Non-pigmented ciliary epithelial cell (primary cell): ENCODE data around the gene FAM180A.
"Not testable (repeated sequence)": the region's sequence is repeated elsewhere in the genome, so short reads cannot be mapped to it uniquely, and the experiment has no call there.

Experiments
- DNase-seq: peaks from one replicate; pipeline ENCODE4 v3.0.0-alpha.2; 2010; ENCODE audit warnings: low read depth

FAM180A gene

DNA sequence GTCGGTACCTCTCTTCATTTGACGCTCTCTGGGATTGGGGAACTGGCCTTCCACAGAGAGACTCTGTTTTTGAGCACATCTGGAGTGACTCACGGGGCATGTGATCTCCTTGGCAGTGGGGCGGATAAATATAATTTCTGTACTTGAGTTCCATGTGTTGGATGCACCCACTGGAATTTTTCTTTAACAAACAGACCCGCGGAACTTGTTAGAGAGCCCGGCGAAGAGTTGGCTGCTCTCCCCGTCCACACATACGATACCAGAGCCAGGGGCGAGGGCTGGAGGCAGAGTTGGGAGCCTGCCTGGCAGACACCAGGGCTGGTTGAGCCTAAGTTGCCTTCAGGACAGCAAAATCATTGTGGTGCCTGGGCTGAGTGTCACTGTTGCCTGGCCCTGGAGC is at the start of gene FAM180A:
FAM180A (minus strand) TSS at position 44 of the 400 bp plus-strand sequence. CDS start 233 bp downstream, outside the sequence.
- no peak for DNase-seq

DNA sequence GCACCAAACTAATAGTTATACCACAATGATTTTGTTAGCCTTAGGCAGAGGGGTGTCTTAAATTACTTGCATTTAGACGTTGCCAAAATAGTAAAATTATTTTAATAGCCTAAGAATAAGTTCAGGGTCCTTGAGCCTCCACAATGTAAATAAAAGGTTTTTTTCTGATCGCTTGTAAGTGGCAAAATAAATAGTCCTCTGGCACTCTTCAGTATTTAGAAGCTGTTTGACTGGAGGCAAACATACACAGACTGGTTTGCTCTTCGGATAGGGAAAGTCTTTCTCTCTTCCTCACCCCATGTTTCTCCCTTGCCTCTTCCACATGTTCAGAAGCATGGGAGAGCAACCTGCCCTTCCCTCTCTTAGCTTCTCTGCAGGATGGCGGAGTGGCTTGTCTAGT is 49.5 kb upstream of the FAM180A start:
- no peak for DNase-seq

DNA sequence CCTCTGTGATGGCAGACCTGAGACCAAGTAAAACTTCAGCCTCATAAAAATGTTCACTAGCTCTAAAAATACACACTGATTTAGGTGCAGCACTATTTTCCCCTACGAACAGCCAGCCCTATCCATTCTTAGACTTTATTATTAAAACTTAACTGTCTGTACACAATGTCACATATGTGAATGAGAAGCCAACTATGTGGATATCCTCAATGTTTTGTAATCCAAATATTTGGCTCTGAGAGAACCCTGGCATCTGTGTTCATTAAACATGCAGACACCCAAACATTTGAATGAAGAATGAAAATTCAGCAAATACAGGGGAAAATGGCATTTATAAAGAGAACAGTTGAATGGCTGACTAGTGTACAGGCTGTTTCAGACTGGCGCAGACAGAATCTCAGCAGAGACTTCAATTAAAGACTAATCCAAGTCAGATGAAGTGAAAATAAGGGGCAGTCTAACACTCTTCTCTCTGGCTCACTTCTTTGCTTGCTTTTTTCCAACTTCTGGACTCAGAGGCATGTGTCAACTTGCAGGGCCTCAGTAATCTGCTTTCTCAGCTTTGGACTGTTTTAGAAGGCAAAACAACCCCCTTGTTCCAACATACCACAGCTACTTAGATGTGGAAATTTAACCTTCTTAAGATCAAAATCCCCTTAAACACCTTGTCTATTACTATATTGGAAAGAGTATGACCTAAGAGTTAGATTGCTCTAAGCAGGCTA is 47.4 kb upstream of the FAM180A start:
- no peak for DNase-seq

GRCh38 chr7:135793841-135794240 is 45.2 kb upstream of the FAM180A start:
- DNase-seq: no peak

DNA sequence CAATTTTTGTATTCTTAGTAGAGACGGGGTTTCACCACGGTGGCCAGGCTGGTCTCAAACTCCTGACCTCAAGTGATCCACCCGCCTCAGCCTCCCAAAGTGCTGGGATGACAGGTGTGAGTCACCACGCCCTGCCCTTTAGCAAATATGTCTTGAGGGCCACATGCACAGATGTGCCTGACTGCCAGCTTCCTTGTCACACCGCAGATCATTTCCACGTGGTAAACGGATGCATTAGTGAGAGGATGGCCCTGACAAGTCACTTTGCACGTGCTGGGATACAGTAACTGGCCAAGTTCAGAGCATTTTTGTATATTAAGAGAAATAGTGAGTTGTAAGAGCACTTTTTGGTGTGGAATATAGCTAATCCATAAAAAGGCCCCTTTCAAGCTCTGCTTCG is 44.3 kb upstream of the FAM180A start:
- DNase-seq: no peak

DNA sequence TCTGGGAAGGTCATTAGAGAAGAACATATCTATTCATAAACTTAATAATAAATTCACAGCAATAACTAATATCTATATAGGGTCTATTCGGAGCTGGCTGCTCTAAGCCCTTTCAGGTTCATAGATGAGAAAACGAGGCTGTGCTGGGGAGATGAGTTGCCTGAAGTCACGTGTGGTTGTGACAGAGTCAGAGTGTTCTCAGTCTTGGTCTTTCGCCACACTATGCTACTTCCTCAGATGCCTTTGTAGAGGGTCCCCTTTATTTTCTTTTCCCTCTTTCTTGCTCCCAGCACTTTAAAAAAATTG is 43.7 kb upstream of the FAM180A start:
- DNase-seq: no peak

- DNase-seq: no peak
Observed at GRCh38 chr7:135791543-135792362, 43.1 kb upstream of the FAM180A start.

GRCh38 chr7:135790371-135790977 is 41.9 kb upstream of the FAM180A start:
- no peak for DNase-seq

GRCh38 chr7:135789956-135790355 is 41.3 kb upstream of the FAM180A start:
- DNase-seq: no peak

- no peak for DNase-seq
Observed at GRCh38 chr7:135789431-135789830, 40.8 kb upstream of the FAM180A start.

DNA sequence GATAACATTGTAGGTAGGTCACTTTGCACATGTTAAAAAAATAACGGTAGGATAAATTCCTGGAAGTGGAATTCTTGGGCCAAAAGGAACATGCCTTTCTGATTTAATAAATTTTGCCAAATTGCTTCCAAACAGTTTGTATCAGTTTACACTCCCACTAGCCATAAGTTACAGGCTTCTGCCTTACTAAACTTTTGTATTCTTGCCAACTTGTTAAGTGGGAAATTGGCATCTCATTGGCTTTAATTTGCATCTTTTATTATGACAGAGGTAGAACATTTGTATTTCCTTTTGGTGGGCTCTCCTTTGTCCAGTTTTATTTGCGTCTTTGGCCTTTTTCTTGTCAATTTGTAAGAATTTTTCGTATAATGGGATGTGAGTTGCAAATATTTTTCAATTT is 38.3 kb upstream of the FAM180A start:
- no peak for DNase-seq

DNA sequence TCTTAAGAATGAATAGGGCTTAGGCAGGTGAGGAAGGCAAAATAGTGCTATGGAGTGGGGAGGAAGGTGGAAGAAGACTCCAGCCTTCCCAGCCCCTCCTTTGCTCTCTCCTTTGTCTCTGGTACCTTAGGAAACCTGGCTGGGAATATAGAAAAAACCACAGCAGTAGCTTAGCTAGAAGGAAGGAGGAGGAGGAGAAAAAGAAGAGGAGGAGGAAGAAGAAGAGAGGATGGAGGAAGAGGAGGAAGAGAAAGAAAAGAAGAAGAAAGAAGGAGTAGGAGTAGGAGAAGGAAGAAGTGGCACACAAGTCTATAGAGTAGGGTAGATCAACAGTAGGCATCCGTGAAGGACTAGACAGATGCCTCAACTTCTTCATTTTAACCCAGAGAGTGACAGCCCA is 36.5 kb upstream of the FAM180A start:
- DNase-seq: no peak

DNA sequence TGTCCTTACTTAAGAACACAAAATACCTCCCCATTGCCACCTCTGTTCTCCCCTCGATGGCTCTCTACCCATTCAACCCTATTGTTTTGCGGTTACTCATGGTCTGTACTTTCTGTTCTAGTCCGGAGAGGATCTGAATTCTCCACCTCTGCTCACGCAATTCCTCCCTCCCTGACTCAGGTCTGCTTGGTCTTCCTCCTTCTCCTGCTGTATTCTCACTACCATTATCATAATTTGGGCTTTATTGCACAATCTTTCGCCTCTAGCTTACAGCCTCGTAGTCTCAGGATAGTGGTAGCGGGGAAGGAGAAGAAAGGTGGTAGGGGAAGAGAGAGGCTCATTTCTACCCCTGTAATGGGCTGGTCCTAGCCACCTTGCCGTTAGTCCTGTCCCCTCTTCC is 35.4 kb upstream of the FAM180A start:
- DNase-seq: no peak

DNA sequence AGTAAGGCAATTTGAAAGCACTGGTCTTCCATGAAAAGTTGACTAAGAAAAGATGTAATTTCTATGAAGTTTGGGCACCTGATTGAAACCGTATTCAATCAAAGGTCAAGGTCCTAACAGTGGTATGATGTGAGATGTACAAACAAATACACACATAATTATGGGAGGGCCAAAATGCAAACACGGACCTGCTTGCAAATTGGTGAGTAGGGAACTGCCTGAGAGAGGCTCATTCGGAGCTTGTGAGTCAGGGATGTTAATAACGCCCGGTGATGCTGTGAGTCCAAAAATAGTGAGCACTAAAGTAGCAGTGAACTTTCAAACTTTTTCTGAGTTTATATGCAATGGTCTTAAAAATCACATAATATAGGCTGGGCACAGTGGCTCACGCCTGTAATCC is 34.2 kb upstream of the FAM180A start:
- DNase-seq: no peak

DNA sequence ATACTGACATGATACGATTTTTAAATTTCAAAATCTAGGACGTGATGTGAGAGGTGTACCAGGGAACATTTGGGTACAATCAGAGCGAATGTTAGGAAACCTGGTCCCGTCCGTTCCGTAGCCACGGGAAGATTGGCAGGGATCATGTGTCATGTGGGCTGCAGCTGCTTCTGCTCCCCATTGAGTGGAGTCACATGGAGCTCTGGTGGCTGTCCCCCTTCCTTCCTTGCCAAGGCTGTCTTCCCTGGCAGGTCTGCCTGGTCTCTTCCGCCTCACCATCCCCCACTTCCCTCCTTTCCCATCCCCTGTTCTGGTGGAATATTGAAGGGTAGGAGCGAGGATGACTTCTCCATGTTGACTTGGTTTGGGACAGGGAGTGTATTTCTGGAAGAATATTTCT is 33.8 kb upstream of the FAM180A start:
- DNase-seq: no peak

GRCh38 chr7:135777626-135778398 is 29.2 kb upstream of the FAM180A start:
- no peak for DNase-seq

DNA sequence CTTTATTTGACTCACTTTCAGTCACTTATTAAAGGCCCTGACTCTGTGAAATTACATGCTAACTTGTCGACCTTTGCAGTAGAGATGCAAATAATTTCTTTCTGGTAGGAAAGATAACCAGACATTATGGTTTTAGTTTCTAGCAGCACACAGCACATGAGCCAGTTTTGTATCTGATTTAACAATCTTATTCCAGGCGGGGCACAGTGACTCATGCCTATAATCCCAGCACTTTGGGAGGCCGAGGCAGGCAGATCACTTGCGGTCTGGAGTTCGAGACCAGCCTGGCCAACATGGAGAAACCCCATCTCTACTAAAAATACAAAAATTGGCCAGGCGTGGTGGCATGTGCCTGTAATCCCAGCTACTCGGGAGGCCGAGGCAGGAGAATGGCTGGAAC is 27.3 kb upstream of the FAM180A start:
- not testable (repeated sequence) for DNase-seq

DNA sequence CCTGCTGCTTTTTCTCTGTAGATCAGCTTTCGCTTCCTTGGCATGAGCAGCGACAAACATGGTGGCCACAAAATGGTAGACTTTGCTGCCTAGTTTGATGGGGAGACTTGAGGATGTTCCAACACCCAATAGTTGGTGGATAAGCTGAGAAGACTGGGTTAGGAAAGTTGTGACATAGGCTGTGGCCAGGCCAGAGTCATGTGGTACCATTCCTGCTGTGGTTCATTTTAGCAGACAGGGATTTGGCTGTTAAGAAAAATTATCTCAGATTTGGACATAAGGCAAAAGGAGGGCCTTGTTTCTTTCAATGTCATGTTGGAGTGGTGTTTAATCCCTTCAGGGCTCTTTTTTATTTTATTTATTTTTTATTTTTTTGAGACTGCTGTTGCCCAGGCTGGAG is 26.6 kb upstream of the FAM180A start:
- no peak for DNase-seq

DNA sequence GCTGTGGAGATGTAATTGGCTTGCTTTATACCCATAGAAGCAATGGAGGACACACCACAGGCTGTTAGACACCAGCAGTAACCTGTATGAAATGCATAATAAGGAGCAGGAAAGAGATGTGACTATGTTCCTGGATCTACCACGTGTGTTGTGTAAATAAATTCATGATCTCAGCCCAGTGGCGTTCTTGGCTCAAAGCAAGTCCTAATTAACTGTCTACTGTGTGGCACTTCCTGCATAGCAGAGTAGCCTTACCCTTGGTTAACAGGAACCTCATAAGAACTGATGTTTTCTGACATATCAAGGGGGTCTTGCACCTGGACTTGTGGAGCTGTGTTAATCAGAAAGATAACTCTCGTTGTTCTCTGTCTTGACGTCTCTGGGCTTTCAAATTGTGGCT is 25.7 kb upstream of the FAM180A start:
- peak; percentile 71 for DNase-seq

GRCh38 chr7:135773464-135773863 is 24.9 kb upstream of the FAM180A start:
- DNase-seq: no peak

DNA sequence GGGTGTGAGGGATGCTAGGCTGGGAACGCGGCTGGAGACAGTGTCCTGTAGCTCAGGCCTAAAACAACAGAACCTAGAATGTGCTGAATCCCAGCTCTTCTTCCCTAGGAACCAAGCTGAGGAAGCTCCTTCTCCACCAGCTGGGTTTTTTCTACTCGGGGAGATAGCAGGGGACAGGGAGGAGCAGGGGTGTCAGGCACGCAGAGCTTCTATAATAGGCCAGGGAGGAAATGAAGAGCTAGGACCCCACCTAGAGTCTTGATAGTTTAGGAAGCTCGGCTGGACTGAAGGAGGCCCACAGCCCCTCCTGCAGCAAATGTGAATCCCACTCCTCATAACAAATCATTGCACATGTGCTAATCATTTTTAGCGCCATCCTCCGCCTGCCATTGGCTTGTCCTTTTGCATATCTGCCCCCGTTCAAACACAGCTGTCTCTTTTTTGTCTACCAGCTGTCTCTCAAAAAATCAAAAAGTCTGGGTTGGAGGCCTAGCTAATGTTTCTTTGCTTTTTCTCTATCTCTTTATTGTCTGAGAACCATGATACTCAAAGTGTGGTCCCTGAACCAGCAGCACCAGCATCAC is 24.1 kb upstream of the FAM180A start:
- no peak for DNase-seq

GRCh38 chr7:135771961-135772638 is 23.5 kb upstream of the FAM180A start:
- peak; percentile 72 for DNase-seq
